ENCODE data around the gene ZMIZ2.
A peak's percentile ranks its signal among the peaks of the same experiment; 100 is the strongest.
"Not testable (repeated sequence)": the region's sequence is repeated elsewhere in the genome, so short reads cannot be mapped to it uniquely, and the experiment has no call there.

The ZMIZ2 gene

DNA sequence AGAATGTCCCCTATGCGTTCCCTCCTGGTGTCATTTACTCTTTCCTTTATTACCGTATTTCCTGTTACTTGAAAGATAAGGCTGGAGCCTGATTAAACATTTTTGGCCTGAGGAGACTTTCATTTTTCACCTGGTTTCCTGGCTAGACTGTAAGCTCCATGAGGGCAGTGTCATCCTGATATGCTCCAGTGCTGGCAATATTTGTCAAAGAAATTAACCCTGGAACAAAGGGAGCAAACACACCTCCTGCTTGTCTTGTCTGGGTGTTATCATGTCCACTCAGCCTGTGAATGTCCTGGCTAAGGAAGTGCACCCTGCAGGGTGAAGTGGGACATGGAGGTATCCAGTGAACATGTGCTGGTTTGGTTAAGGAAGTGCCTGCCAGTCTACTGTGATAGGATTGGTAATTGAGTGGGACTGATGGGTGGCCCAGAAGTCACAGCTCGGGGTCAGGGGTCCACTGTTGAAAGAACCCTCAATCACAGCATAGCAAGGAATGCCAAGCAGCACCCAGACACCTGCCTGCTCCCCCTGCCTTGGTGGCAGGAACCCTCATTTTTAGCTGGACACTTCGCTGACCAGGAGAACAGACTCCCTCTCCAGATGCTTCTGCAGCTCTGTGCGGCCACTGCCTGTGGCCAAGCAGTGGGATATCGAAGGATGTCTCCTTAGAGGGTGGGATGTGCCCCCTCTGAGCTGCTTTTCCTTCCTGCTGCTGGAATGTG is 26.9 kb downstream of the ZMIZ2 start:
- no peak for DNase-seq

GRCh38 chr7:44776211-44776610 is 27.6 kb downstream of the ZMIZ2 start:
- DNase-seq, result no peak

GRCh38 chr7:44782460-44782859 is 33.8 kb downstream of the ZMIZ2 start:
- no peak for DNase-seq

GRCh38 chr7:44783407-44783806 is 34.8 kb downstream of the ZMIZ2 start:
- no peak for DNase-seq

DNA sequence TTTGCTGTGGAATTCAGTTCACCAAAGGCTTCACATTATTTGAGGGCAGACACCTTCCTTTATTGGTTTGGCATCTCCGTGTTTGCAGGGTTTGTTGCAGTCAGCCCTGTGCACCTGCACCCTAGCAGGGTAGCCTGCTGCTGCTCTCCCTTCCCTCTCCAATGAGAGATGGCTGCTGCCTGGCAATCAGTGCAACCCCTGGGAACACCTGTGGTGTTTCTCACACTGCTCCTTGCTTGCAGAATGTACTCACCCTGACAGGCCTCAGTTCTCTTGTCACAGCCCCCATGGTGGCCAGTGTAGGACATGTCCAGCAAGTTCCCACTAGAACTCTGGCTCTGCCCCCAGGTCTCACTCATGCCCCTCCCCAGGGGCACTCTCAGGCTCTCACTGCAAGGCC is 35.7 kb downstream of the ZMIZ2 start:
- DNase-seq, result no peak

GRCh38 chr7:44785218-44785617 is 36.6 kb downstream of the ZMIZ2 start:
- not testable (repeated sequence) for DNase-seq

- DNase-seq, result no peak
These were observed 38.4 kb downstream of the ZMIZ2 start for GRCh38 chr7:44787041-44787440.

DNA sequence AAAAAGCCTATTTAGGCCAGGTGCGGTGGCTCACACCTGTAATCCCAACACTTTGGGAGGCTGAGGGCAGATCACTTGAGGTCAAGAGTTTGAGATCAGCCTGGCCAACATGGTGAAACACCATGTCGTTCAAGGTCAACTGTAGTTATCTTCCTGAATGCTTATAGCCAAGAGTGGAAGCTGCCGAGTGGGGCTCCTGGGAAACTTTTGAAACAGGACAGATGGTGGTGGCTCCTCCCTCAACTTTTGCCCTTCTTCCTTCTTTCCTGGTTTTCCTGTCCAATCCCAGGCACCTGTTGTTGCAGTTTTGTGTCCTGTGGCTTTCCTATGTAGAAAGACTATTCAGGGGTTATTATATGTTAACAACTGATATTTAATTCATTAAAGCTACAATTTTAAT is 39.1 kb downstream of the ZMIZ2 start:
- no peak for DNase-seq

- no peak for DNase-seq
These were observed 41.3 kb downstream of the ZMIZ2 start for GRCh38 chr7:44789990-44790389.

DNA sequence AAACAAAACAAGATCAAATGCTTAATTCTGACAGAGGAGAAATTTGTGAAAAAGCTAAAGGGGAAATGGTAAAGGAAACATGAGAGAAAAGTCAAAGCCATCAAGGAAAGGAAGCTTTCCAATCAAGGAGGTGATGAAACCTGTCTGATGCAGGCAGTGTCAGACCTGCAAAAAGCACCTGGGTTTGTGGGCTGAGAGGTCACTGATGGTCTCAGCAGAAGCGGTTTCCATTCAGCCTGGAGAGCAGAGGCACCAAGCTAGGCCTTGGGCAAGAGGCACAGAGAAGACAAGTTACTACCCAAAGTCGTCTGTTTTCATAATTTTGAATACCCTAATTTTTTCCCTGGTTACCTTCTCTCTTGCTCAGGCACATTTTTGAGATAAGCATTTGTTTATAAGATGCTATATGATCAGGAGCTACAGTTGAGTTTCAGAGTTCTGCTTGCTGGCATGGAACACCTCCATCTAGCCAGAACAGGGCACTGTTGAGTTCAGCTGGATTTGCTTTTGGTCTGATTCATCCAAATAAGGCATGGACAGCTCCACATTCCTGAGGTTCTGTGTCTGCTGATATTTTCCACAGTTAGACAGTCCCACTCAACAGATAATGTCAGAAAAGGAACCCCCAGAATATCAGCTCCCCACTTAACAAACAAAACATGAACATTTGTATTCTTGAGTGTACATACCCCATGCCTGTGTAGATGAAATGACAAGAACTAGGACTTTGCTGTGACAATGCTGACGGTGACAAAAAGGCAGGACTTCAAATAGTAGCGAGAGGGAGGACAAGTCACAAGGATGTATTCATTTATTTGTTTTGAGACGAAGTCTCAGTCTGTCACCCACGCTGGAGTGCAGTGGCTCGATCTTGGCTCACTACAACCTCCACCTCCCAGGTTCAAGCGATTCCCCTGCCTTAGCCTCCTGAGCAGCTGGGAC is 42.9 kb downstream of the ZMIZ2 start:
- DNase-seq, result no peak

GRCh38 chr7:44793919-44794318 is 45.3 kb downstream of the ZMIZ2 start:
- DNase-seq, result no peak

DNA sequence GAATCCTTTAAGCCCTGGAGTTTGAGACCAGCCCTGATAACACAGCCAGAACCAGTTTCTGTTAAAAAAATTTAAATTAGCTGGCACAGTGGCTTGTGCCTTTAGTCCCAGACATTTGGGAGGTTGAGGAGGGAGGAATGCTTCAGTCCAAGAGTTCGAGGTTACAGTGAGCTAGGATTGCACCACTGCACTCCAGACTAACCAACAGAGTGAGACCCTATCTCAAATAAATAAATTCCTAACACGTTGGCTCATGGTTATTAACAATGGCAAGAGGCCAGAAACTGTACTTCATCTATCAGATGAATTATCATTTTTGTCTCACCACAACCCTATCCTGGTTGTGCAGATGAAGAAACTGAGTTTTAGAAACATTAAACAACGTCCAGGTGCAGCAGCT is 45.7 kb downstream of the ZMIZ2 start:
- no peak for DNase-seq

DNA sequence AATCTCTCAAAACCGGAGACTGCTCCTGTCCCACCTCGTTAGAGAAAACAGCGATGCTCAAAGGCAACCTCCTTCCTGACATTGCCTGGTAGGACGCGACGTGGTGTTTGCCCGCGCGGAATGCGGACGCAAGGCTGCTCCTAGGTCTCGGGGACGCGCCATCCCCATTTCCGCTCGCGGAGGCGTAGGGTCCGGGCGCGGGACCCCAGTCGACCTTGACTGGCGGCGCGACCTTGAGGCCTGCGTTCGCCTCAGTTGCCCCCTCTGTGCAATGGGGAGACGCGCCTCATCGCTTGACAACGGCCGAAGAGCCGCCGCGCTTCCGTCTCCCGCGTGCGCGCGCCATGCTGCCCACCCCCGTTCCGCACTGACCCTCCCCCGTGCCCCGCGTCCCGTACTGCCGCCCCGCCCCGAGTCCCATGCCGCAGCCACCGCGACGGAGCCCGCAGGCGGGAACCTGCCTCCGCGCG is 47.4 kb downstream of the ZMIZ2 start:
- DNase-seq, result no peak

- peak; percentile 99 for DNase-seq
These were observed 48.1 kb downstream of the ZMIZ2 start, which contains the start of gene PPIA for GRCh38 chr7:44796504-44797328. TSS of gene PPIA (plus strand) at chr7:44796681. CDS start at chr7:44796725, 44 bp downstream.

GRCh38 chr7:44797329-44798258 is 48.9 kb downstream of the ZMIZ2 start:
- peak; percentile 80 for DNase-seq

DNA sequence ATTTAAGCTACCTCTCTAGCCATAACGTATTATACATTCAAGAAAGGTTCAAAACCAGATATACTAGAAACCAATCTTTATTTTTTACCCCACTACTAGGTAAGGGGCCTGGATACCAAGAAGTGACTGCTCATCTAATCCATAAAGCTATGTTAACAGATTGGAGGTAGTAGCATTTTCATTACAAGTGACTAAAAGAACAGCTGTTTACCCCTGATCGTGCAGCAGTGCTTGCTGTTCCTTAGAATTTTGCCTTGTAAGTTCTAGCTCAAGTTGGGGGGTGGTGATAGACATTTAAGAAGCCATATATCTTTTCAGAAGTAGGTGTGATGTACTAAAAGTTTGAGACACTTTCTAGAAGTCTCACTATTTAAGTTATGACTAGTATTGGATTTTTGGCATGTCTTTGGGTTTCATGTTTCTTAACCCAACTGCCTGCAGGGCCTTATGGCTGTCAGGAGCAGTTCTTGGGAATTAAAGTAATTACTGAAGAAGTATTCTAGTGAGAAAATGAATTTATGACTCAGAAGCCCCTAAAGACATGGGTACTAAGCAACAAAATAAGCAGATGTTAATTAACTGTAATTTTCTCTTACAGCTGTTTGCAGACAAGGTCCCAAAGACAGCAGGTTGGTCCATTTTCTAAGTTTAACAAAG is 50.1 kb downstream of the ZMIZ2 start:
- no peak for DNase-seq

DNA sequence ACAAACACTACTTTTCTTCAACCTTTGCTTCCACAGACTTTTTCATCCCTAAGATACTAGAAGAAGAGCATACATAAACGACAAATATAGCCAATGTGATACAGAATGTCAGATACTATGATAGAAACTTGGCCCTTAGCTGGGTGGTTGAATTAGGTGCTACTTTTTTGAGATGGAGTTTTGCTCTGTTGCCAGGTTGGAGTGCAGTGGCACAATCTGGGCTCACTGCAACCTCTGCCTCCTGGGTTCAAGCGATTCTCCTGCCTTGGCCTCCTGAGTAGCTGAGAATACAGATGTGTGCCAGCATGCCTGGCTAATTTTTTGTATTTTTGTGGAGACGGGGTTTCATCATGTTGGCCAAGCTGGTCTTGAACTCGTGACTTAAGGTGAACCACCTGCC is 51.3 kb downstream of the ZMIZ2 start:
- DNase-seq, result no peak

DNA sequence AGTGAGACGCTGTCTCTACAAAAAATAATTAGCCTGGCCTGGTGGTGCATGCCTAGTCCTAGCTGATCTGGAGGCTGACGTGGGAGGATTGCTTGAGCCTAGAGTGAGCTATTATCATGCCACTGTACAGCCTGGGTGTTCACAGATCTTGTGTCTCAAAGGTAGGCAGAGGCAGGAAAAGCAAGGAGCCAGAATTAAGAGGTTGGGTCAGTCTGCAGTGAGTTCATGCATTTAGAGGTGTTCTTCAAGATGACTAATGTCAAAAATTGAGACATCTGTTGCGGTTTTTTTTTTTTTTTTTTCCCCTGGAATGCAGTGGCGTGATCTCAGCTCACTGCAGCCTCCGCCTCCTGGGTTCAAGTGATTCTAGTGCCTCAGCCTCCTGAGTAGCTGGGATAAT is 53.2 kb downstream of the ZMIZ2 start:
- DNase-seq, result no peak

- no peak for DNase-seq
These were observed 53.9 kb downstream of the ZMIZ2 start for GRCh38 chr7:44802418-44803025.

DNA sequence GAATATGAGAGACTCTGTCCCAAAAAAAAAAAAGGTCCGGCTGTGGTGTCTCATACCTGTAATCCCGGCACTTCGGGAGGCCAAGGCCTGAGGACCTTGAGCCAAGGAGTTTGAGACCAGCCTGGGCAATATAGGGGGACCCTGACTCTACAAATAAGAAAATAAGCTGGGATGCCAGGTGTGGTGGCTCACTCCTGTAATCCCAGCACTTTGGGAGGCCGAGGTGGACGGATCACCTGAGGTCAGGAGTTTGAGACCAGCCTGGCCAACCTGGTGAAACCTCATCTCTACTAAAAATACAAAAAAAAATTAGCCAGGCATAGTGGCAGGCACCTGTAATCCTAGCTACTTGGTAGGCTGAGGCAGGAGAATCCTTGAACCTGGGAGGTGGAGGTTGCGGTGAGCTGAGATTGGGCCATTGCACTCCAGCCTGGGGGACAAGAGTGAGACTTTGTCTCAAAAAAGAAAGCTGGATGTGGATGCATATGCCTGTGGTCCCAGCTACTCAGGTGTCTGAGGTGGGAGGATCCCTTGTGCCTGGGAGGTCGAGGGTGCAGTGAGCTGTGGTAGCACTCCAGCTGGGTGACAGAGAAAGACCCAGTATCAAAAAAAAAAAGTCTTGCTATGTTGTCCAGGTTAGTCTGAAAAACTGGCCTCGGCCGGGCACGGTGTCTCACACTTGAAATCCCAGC is 55.3 kb downstream of the ZMIZ2 start:
- DNase-seq, result not testable (repeated sequence)
